Measurements from ENCODE around the gene PRRC1. TPM values are rescaled to one million over a fixed set of nuclear protein-coding genes. Genes with fewer than 3 reads are reported as not detected.

Gene PRRC1
- total RNA-seq, 1 experiment from 2014 or later: 53.2 TPM

- TF ChIP-seq REST (IDR thresholded peaks at IDR 0.05; ENCODE audit: low read depth): no peak
- no peak for TF ChIP-seq CTCF (IDR thresholded peaks at IDR 0.05 in 2 of 3, conservative IDR thresholded peaks at IDR 0.05 in 1 of 3; ENCODE audit: borderline replicate concordance in 1 of 3, insufficient read depth in 1 of 3, low read depth in 2 of 3, low read length in 2 of 3)
- no peak for TF ChIP-seq FOSL1 (IDR thresholded peaks at IDR 0.05; ENCODE audit: low read depth)
- no peak for TF ChIP-seq SRF (IDR thresholded peaks at IDR 0.05; ENCODE audit: low read depth)
- no peak for TF ChIP-seq POLR2A (IDR thresholded peaks at IDR 0.05; ENCODE audit: borderline replicate concordance, extremely low read depth, insufficient read depth, insufficient read length)
- TF ChIP-seq ZFX (IDR thresholded peaks at IDR 0.05): no peak
- TF ChIP-seq TCF7L2 (IDR thresholded peaks at IDR 0.05; ENCODE audit: borderline replicate concordance, extremely low read depth, insufficient read depth, insufficient read length): no peak
- no peak for TF ChIP-seq EZH2phosphoT487 (IDR thresholded peaks at IDR 0.05; ENCODE audit: borderline replicate concordance)
- TF ChIP-seq RAD21 (IDR thresholded peaks at IDR 0.05; ENCODE audit: low read depth): no peak
Measured at GRCh38 chr5:127508644-127509373, 8.6 kb upstream of the PRRC1 start (continued).

All from HCT116 (cell line).